ENCODE measurements around the gene IGLL1. TPM values are rescaled to one million over a fixed set of nuclear protein-coding genes. Genes with fewer than 3 reads are reported as not detected.

Gene IGLL1
- total and polyA plus RNA-seq, 2 experiments from 2014 or later, result not detected

- TF ChIP-seq ZNF462 (CRISPR knock-in tag; IDR thresholded peaks at IDR 0.05), result no peak
These were observed 26.4 kb upstream of the IGLL1 start (continued) for GRCh38 chr22:23606204-23607131.

GRCh38 chr22:23604939-23605712 is 25.0 kb upstream of the IGLL1 start:
- Mint-ChIP-seq H3K27me3 (ENCODE audit: insufficient read depth, low read depth, poor library complexity) (peaks cover 16% of the 10 kb centered on the region), H3K36me3 (ENCODE audit: low read depth) (no peaks in the 10 kb centered on the region), H3K4me1 (no peaks in the 10 kb centered on the region; the same call in 2 of the 3 replicates), H3K4me3 (no peak overlapping the region), H3K9me3 (no peaks in the 10 kb centered on the region), H3K27ac (no peak overlapping the region)
- Histone ChIP-seq H3K9me2 (ENCODE audit: insufficient read depth) (no peaks in the 10 kb centered on the region), H3K27me3 (ENCODE audit: insufficient read depth) (no peaks in the 10 kb centered on the region), H3F3A (replicated peaks; ENCODE audit: low read depth) (no peaks in the 10 kb centered on the region), H3K79me2 (replicated peaks; ENCODE audit: insufficient read depth) (no peaks in the 10 kb centered on the region), H3K4me3 (no peak overlapping the region), H3K4me1 (ENCODE audit: insufficient read depth) (no peaks in the 10 kb centered on the region), H3K4me2 (no peak overlapping the region), H2AFZ (no peak overlapping the region), H3K27ac (ENCODE audit: low read depth) (no peak overlapping the region), H4K20me1 (replicated peaks; ENCODE audit: insufficient read depth) (no peaks in the 10 kb centered on the region), H3K36me3 (ENCODE audit: insufficient read depth) (no peaks in the 10 kb centered on the region)
- no peak for DNase-seq (ENCODE audit: low spot score)
- no peak for ATAC-seq
- TF ChIP-seq POLR2AphosphoS5 (IDR thresholded peaks at IDR 0.05; ENCODE audit: low read depth), result no peak
- no peak for TF ChIP-seq REST (IDR thresholded peaks at IDR 0.05; ENCODE audit: unreplicated experiment)

Data from GM23338 (cell line).